ENCODE measurements around the gene NR1H3.

GRCh38 chr11:47258317-47258902, 614 bp downstream of the NR1H3 start:
- no peak for TF ChIP-seq POLR2A (IDR thresholded peaks at IDR 0.05)
- no peak for TF ChIP-seq POLR2AphosphoS5 (IDR thresholded peaks at IDR 0.05)
- TF ChIP-seq CTCF (IDR thresholded peaks at IDR 0.05) = no peak
